Calu3 (cell line): ENCODE measurements around the gene TTC28. TPM values are rescaled to one million over a fixed set of nuclear protein-coding genes. Genes with fewer than 3 reads are reported as not detected.

ENCODE experiments used
- BruUV-seq: library from RNA; stranded (reverse); fragments of 400-500 nt; replicated peaks from 2 replicates; lab custom pipeline; 2021; lab: Mats Ljungman, UMichigan
- CTCF ChIA-PET: fragments of 300-600 bp; sonication (Branson Sonifier 250); formaldehyde crosslinking; loops from one replicate; lab custom pipeline; 2022; ENCODE audit warnings: antibody characterized with exemption; lab: Charles Lee
- DNase-seq: peaks from one replicate; pipeline ENCODE4 v3.0.0; 2022
- H3K27ac Mint-ChIP-seq: one replicate; pipeline ENCODE4 v1.8.0; 2022; ENCODE audit warnings: mixed read lengths; ENCODE audit not compliant: unreplicated experiment
- H3K27me3 Mint-ChIP-seq: one replicate; pipeline ENCODE4 v1.8.0; 2022; ENCODE audit warnings: mixed read lengths; ENCODE audit not compliant: unreplicated experiment
- H3K36me3 Mint-ChIP-seq: one replicate; pipeline ENCODE4 v1.8.0; 2022; ENCODE audit warnings: mild to moderate bottlenecking, moderate library complexity, mixed read lengths; ENCODE audit not compliant: insufficient read depth, unreplicated experiment
- H3K4me1 Mint-ChIP-seq: one replicate; pipeline ENCODE4 v1.8.0; 2022; ENCODE audit warnings: mild to moderate bottlenecking, low read depth, mixed read lengths; ENCODE audit not compliant: unreplicated experiment
- H3K4me3 Mint-ChIP-seq: one replicate; pipeline ENCODE4 v1.8.0; 2022; ENCODE audit warnings: mild to moderate bottlenecking, low read depth, moderate library complexity, mixed read lengths; ENCODE audit not compliant: unreplicated experiment
- H3K9me3 Mint-ChIP-seq: one replicate; pipeline ENCODE4 v1.8.0; 2022; ENCODE audit warnings: low read depth, mixed read lengths; ENCODE audit not compliant: unreplicated experiment
- intact Hi-C: fragments of 100-400 bp; cut with micrococcal nuclease; formaldehyde crosslinking; loops from one replicate; pipeline ENCODE4 v1.10.0; 2022; ENCODE audit not compliant: unreplicated experiment
- total RNA-seq: library from RNA; stranded (reverse); gene quantifications from 2 replicates; pipeline ENCODE4 v1.2.3, GENCODE V29; 2022
- TF ChIP-seq, protein P1 (sequence below): fragments of 200-600 bp; IDR thresholded peaks from one replicate; pipeline ENCODE4 v1.8.0; 2022; ENCODE audit warnings: antibody characterized with exemption; ENCODE audit not compliant: unreplicated experiment

Gene TTC28
- total RNA-seq, 1 experiment from 2014 or later = 5.2 TPM

DNA sequence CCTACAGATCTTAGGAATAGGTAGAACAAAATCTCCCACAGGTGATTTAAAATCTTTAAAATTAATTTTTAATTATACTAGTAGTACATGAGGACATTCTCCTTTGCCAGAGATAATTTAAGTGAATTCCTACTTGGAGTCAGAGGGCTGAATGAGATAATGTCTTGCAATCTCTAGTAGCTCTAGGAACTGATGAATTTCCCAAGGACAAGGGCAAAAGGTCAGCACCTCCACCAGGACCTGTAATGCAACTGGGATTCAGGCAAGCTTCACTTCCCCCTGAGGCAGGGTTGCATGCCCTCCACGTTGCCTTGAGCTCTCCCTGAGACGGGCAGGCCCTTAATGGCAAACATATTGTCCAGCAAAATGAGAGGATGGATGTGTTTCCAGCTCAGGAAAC is 430.2 kb downstream of the TTC28 start:
- Mint-ChIP-seq H3K27me3 (no peaks in the 10 kb centered on the region), H3K4me3 (no peak overlapping the region), H3K36me3 (no peaks in the 10 kb centered on the region), H3K4me1 (no peaks in the 10 kb centered on the region), H3K9me3 (no peaks in the 10 kb centered on the region), H3K27ac (no peak overlapping the region)
- BruUV-seq = no TSS peak
- CTCF ChIA-PET = no interaction called here
- intact Hi-C loops = no loop called here
- TF ChIP-seq, protein P1, sequence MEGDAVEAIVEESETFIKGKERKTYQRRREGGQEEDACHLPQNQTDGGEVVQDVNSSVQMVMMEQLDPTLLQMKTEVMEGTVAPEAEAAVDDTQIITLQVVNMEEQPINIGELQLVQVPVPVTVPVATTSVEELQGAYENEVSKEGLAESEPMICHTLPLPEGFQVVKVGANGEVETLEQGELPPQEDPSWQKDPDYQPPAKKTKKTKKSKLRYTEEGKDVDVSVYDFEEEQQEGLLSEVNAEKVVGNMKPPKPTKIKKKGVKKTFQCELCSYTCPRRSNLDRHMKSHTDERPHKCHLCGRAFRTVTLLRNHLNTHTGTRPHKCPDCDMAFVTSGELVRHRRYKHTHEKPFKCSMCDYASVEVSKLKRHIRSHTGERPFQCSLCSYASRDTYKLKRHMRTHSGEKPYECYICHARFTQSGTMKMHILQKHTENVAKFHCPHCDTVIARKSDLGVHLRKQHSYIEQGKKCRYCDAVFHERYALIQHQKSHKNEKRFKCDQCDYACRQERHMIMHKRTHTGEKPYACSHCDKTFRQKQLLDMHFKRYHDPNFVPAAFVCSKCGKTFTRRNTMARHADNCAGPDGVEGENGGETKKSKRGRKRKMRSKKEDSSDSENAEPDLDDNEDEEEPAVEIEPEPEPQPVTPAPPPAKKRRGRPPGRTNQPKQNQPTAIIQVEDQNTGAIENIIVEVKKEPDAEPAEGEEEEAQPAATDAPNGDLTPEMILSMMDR = no peak
- DNase-seq = no peak

DNA sequence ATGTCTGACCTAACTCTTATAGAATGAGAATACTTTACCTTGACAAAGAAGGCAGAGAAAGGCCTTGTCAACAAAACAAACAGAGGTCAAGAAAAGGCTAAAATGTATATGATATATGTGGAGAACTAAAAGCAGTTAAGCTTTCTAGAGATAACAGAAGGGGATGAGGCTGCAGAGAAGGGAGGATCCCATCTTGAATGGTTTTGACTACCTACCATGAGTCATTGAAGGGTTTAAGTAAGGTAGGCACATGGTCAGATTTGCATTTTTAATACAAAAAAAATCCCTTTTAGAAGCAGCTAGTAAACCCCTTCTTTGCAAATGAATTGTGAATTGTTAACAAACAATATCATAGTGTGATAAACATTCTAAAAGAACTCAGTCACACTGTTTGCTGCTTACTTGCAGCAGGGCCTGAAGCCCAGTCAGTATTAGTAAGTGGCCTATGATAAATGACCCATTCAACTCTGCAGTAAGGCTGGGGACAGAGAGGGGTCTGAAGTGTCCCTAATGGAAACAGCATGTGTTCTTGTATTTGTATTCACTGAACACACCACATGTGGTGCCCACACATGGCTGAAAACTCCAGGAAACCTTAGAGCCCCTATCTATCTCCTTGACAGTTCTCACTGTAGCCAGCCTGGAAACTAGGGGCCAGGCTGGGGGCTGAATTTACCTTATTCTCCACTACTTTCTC is 431.8 kb downstream of the TTC28 start:
- Mint-ChIP-seq H3K27me3 (no peaks in the 10 kb centered on the region), H3K36me3 (no peaks in the 10 kb centered on the region), H3K27ac (no peak overlapping the region), H3K4me3 (no peak overlapping the region), H3K4me1 (no peaks in the 10 kb centered on the region), H3K9me3 (no peaks in the 10 kb centered on the region)
- CTCF ChIA-PET = interaction anchor here (1.1 kb wide), 1 partner anchor 11 kb away, joined by 3 read pairs; no protein-coding TSS in a partner anchor
- intact Hi-C loops = no loop called here
- TF ChIP-seq, protein P1 = no peak
- BruUV-seq = no TSS peak
- DNase-seq = no peak

DNA sequence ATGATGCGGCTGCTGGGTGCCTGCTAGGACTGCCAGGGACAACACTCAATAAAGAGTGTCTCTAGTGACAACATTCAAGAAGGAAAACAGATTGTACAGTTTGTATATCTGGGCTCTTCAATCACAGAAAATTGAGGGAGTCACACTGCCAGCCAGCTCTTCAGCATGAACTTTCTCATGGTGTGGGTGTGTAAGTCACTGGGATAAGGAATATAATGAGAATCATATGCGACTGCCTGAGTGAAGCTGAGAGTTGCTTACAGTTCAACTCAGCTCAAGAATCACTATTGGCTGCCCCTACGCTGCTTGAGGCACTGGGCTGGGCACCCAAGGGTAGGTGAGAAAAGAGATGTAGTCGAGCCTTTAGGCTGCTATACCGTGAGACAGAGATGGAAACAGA is 432.5 kb downstream of the TTC28 start:
- no TSS peak for BruUV-seq
- intact Hi-C loops = no loop called here
- no peak for DNase-seq
- Mint-ChIP-seq H3K4me3 (no peak overlapping the region), H3K36me3 (no peaks in the 10 kb centered on the region), H3K4me1 (no peaks in the 10 kb centered on the region), H3K27ac (no peak overlapping the region), H3K9me3 (no peaks in the 10 kb centered on the region), H3K27me3 (no peaks in the 10 kb centered on the region)
- TF ChIP-seq, protein P1 = no peak
- CTCF ChIA-PET = no interaction called here

DNA sequence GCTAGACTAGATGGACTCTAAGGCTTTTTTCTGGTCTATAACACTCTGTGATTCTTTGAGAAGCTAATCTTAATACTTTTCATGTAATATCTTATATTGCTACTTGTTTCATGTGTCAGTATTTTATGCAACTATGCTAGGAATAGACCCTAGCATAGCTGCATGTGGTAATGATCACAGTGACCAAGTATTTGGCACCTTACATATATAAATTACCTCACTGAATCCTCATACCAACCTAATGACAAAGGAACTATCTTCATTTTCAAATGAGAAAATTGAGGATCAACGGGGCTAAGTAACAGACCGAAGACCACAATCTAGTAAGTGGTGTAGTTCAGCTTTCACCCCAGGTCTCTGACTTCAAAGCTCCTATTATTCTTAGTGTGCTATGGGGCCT is 433.2 kb downstream of the TTC28 start:
- intact Hi-C loops = no loop called here
- no TSS peak for BruUV-seq
- no peaks in the 10 kb centered on the region for H3K27me3 Mint-ChIP-seq
- CTCF ChIA-PET = interaction anchor here (0.6 kb wide), 1 partner anchor 19 kb away, joined by 3 read pairs; no protein-coding TSS in a partner anchor
- no peaks in the 10 kb centered on the region for H3K4me1 Mint-ChIP-seq
- no peak for DNase-seq
- no peaks in the 10 kb centered on the region for H3K9me3 Mint-ChIP-seq
- TF ChIP-seq, protein P1 = no peak
- no peak overlapping the region for H3K27ac Mint-ChIP-seq
- no peaks in the 10 kb centered on the region for H3K36me3 Mint-ChIP-seq
- H3K4me3 Mint-ChIP-seq = no peak overlapping the region
